ENCODE data around the gene PDE3A.

GRCh38 chr12:20342111-20342510 is 26.2 kb upstream of the PDE3A start:
- TF ChIP-seq CTCF (IDR thresholded peaks at IDR 0.05) (no peak), POLR2AphosphoS5 (IDR thresholded peaks at IDR 0.05) (no peak)
